DMS 273 (cell line): Measurements from ENCODE around the gene NAPG.
"Not testable (repeated sequence)": the region's sequence is repeated elsewhere in the genome, so short reads cannot be mapped to it uniquely, and the experiment has no call there.

Experiments
- DNase-seq: peaks from one replicate; lab custom pipeline; 2025; ENCODE audit not compliant: unreplicated experiment; lab: John Stamatoyannopoulos, UW

The NAPG gene

DNA sequence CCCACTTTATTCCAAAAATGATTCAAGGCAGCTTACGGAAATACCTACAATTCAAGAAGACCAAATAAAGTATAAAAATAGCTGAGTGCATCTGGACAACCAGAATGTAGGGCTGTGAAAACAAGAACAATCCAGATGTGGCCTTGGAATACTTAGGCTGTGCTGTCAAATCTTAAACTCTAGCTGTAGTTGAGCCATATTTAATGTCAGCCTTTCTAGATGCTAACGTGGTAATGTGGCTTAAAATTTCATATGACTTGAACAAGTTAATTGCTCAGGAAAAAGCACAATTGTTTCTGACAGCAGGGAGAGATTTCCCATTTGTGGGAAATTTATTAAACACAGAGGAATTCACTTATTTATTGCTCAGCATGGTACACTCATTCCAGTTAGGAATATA, 14.6 kb upstream of the NAPG start:
- no peak for DNase-seq

DNA sequence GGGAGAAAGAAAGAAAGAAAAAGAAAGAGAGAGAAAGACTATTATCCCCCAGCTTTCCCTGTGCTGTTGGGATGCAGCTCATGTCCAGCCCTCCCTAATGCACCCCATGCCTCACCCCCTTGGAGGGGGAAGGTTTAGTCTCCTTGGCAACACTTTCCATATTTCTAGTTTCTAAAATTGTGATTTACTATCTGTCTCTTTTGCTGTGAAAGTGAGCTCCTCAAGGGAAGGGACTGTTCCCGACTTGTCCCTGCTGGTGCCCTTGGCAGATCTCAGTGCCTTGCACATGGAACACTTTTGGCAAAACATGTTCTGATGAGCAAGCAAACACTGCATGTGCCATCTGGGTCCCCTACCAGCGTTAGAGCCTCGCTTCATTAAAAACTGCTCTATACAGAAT, 11.7 kb upstream of the NAPG start:
- DNase-seq: peak; percentile 59

DNA sequence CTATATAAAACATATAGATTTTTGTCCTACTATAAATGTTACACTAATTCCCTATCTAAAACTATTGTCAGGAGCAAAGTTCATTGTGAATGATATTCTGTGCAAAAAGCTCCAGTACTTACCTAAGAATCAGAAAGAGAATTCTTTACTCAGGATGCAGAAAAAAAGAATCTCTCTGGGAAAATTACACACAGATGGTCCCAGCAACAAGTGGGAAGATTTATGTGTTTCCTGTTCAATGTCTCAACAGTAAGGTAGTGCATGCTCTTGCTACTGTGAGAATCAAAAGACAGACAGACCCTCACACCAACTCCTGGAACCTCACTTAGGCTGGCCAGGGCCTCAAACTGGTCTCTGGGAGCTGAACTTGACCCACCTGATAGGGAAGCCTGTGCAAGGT, 11.2 kb upstream of the NAPG start:
- DNase-seq: peak; percentile 49

DNA sequence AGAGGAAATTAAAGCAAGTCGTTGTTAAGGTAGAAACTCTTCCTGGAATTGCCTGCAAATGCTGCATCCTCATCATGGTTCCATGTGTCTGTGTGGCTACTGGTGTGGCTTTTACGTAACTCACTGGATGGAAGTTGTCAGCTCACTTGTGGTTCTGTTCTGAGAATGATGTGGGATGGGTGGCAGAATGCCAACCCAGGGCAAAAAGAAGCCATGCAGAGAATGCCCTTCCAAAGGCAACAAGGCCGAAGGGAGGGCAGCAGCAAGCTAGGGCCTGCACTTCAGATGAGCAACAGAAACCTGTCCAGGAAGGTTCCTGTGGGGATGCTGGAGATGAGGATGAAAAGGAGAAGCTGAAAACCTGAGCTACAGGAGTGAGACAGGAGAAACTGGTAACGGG, 10.4 kb upstream of the NAPG start:
- peak; percentile 26 for DNase-seq

DNA sequence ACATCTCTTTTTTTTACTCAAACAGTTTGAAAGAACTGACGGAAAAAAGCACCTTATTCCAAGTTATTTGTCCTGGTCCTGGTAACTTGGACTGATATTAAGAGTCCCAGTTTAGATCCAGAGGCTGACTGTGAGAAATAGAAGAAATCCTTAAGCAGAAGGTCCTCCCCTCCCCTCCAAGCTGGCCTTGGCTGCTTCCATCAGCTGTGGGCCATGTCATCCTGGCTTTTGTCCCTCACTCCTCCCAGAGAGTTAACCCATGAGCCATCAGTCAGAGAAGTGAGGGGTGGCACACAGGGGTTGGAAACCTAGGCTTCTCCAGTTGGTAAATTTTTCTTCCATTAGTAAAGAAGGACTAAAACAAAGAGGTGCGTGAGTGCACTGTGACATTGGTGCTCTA, 9.7 kb upstream of the NAPG start:
- DNase-seq: no peak

DNA sequence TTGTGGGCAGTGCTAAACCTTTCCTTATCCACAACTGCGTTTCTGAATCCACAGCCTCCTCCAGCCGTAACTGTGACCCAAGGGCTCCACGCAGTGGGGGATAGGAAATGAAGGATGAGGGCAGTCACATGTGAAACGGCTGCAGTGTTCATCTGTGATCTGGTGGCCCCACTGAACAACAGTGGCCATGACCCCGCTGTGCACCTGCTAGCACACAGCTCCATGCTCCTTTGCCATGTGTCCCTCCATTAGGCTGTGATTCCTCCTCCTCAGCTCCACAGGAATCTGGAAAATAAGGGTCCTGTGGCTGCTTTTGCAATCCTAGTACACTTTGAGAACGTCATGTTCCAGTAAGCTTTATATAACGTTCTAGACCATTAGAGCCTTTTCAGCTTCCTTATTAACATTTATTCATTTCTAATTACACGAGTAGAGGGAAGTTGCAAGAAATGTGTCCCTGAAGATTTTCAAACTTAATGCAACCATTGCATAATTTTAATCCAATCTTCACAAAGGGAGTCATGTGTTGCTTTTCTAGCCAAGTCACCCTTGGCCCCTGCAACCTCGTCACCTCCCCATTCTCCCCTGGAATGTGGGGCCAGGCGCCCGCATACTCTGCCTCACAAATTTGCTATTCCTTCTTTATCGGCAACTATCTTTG, 7.1 kb upstream of the NAPG start:
- peak; percentile 78 for DNase-seq

DNA sequence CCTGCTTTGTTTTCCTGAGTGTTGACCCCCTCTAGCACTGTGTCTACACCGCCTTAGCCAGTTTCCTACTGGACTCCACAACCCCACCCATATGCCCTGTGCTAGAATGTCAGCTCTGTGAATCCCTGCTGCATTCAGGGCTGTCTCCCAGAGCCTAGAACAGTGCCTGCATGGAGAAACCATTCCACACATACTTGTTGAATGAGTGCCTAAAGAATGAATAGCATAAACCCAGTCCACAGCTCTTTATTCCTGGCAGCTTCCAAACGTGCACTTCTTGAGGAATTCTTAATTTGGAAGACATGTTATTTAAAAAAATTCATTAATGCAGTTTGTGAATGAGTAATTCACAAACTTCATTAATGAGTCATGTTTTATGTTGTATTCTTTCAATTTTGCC, 6.5 kb upstream of the NAPG start:
- no peak for DNase-seq

DNA sequence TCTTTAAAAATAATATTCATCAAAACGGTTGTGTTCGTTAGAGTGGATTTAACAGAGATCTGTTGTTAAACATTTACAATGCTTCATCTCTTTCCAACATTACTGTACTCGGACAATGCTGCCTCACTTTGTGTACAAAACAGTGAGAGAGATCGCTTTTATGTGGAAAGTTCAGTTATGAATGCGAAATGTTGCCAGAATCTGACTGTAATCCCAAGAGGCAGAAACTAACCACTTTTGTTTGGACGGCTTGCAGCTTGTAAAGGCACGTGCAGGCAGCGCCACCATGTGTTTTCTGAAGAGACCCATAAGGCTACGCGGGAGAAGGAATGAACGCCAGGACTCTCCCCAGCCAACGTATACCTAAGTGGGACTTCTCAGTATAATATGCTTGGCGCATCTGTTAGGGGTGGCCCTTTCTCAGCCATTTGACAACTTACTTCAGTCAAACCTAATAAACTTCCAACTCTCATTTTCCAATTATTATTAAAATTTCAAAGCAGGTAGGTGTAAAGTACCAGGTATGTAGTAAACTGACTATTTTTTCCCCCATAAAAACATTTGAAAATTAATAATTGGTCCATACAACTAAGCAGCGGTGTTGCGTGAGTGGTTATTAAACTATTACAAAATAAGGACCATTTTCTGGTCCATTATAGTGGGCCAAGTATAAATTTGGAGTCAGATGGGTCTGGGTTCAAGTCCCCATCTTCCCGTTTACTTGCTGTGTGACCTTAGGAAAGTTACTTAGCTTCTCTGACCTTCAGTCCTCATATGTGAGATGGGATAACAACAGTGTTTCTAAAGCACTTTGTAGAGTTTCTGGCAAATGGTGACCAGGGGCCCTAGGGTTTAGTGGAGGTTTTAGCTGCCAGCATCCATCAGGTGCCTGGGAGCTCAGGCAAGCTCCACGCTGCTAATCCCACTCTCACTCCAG, 5.6 kb upstream of the NAPG start:
- peak; percentile 95 for DNase-seq

DNA sequence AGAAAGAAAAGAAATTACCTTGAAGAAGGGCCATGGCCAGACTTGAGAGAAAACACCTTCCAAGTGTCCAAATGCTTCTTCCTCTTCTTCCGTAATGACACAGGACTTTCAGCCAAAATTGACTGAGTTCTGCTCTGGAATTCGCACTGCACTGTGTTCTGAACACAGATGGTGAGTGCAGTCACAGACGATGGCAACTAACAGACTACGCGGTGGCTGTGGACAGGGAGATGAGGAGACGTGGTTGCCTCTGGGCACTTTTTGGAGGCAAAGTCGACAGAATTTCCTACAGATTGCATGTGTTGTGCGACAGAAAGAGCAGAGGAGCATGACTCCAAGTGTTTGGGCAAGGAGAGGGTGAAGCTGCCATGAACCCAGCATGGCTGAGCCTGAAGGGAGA, 4.3 kb upstream of the NAPG start:
- no peak for DNase-seq

DNA sequence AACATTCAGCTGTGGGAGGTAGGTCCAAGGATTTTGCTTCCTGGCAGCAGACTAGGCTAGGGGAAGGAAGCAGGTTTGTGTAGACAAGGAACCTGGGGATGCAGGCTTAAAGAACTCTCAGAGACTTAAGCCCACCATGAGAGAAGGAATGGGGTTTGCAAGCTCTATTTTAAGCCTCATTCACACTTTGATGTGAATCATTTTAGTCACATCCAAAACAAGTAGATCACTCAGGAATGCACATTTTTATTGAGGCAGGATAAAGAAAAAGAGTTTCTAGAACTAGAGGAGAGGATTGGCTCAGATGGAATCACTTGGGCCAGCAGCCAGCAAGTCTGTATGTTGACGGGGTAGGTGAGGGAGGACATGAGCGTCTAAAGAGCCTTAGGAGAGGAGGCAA, 3.3 kb upstream of the NAPG start:
- no peak for DNase-seq

DNA sequence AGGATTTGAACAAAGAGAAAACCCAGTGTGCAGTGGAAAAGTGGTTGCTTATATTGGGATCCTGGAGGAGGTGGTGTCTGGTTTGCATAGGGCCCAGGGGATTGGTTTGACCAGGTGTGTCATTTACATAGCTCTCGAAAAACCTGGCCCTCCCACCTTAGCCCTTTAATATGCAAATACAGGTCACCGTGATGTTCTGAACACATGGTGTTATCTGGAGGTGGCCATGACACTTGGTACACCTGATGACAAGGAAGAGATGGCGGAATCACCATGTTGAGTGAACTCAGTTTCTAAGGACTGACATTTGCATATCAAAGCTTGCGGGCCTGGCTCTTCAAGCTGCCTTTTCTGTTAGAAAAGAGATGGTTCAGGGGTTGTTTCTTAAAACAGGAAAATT, 2.3 kb upstream of the NAPG start:
- no peak for DNase-seq

DNA sequence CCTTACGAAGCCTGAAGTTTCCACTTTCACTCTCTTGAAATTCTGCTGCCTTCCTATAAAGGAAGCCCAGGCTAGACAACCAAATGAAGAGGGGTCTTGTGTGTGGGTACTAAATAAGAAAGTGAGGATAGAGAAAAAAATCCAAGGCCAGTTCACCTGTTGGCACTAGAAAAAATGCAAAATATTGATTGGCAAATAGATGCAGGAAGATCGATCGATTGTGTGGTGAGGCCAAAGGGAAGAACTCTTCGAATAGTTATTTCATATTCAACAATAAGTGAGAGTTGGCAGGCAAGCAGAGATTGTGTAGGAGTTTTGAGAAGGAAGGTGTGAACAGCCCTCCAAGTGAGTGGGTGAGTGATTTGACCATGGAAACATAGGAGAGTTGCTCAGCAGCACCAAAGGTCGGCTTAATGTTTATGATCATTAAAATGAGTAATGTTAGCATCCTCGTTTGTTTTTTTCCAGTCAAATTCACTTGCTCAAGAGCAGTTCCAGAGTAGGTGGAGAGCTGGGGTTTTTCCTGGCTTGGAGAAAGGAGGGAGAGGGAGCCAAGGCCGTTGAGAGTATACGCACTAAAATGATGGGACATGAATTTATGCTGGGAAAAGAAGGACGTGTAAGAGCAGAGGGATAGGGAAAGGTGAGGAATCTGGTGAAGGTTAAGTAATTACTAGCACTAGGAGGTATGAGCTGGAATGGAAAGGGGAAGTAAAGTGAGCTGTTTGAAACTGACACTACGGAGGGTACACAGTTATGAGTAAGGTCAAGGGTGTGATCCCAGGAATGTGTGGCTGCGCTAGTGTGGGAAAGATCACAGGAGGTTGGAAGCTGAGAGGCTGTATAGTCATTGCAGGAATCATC, 1.1 kb upstream of the NAPG start:
- DNase-seq: no peak

DNA sequence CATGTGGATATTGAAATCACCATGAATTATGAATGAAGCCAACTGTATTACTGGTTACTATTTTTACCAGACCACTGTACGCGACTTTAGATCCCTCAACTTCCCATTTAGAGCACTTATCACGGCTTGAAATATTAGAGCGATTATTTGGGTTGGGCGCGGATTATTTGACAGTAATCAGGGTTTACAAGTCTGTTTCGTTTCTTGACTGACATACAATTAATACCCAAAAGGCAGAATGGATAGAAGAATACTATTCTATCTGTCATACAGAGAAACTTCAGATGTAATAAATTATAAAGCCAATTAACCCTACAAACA, 496 bp upstream of the NAPG start:
- no peak for DNase-seq

DNA sequence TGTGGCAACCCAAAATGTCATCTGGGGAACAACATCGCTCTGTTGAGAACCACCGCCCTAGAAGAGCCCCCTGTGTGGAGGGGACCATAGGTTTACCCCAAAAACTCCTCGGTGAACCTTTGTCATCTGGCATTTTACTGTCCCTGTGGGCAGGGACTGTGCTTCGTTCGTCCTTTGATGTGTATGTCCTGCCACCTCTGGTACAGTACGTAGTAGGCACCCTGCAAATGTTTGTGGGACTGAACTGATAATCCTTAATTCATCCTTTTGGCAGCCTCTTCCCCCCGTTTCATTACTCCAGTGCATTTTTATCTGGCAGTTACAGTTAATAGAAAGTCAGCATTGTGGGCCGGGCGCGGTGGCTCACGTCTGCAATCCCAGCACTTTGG, 728 bp downstream of the NAPG start:
- no peak for DNase-seq

DNA sequence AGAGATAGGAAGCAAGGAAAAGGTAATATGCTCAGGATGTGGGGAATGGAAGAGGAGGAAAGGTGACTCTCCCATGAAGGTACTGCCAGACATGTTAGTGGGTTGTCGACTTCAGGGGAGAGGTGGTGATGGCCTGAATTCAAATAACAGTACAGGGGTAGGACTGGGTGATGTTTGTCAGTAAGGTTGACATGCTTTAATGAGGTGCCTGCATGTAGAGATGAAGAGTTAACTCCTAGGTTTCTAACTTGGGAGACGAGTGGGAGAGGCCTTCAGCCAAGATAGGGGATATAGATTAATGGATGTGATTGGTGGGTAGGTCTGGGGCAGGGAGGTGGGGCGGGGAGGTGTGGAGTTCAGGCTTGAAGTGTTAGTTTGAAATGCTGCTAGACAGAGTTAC, 2.6 kb downstream of the NAPG start:
- DNase-seq: no peak

DNA sequence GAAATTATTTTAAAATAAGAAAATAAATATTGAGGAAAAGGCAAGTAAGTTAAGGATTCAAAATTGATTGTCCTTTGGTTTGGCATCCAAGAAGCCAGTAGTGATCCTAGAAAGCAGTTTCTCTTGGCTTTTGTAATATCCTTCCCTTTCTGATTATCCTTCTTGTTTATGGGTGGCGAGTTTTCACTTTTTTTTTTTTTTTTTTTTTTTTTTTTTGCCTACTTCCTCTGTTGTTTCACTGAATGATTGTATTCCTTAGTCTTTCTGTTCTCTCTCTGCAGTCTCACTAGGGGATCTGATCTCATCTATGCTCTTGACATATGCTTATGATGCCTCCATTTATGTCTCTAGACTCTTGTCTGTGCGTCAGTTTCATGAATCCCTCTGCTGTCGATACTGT, 4.2 kb downstream of the NAPG start:
- no peak for DNase-seq

DNA sequence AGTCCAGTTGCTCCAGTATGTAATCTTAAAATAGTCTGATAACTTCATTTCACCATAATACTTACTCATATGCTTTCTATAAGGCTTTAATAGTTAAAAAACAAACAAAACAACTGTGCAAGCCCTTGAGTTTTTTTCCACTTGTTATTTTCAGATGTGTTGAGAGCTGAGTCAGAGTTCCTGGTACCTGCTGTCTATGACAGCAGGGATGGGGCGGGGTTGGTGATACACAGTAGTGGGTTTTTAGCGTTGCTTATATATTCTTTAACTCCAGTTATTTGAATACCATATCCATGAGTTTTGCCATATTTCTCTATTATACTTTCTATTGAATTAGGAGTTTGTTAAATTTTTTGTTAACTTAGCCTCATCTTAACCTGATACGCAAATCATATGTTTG, 5.0 kb downstream of the NAPG start:
- DNase-seq: no peak

DNA sequence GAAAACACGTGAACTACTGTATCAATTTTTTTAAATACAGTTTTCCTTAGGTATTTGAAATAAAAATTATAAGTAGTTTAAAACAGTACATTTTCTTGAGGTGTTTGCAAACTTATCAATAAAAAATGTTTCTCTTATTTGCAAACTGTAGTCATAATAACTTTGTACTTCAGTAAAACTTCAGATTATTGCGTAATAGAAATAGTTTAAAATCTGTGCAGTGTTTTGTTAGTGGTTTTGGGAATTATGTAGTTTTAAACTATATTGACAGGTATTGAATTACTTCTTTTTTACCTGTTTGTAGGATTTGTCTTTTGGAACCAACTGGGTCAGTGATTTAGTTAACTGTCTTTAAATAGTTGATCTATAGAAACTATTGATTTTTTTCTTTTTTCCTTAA, 7.3 kb downstream of the NAPG start:
- DNase-seq: no peak

DNA sequence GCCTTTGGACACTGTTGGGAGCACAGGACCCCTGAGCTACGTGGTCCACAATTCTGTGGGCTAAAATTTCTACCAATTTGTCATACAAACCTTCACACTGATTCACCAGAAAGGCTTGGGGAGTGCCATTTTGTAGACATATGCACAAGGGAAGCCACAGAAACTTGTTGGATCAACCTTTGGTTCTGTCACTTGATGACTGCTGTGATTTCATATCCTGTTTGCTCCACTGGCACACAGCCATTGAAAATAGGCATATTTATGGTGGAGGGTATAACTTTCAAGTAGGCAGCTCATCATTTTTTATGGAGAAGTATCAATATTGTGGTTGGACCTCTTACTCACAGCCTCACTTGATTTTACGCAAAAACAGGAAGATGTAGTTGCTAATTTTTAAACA, 10.5 kb downstream of the NAPG start:
- DNase-seq: no peak

DNA sequence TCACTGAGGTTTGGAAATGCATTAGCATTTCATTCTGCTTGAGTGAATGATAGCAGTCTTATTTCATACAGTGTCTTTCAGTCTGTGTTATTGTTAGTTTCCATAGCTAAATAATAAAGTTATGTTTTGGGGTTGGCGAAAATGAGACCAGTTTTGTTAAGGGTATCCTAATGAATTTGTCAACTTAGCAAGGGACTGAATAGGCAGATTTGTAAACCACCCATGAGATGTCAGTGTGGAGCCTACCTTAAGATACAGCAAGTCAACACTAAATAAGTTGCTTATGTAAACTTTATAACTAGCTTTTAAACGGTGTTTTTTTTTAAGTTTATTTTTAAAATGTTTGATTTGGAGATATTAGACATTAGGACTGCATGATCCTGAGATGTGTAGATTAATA, 11.9 kb downstream of the NAPG start:
- no peak for DNase-seq

DNA sequence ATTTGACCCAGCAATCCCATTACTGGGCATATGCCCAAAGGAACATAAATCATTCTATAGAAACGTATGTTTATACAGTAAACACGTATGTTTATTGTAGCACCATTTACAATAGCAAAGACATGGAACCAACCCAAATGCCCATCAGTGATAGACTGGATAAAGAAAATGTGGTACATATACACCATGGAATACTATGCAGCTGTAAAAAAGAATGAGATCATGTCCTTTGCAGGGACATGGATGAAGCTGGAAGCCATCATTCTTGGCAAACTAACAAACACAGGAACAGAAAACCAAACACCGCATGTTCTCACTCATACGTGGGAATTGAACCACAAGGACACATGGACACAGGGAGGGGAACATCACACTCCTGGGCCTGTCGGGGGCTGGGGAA, 13.3 kb downstream of the NAPG start:
- DNase-seq: not testable (repeated sequence)

DNA sequence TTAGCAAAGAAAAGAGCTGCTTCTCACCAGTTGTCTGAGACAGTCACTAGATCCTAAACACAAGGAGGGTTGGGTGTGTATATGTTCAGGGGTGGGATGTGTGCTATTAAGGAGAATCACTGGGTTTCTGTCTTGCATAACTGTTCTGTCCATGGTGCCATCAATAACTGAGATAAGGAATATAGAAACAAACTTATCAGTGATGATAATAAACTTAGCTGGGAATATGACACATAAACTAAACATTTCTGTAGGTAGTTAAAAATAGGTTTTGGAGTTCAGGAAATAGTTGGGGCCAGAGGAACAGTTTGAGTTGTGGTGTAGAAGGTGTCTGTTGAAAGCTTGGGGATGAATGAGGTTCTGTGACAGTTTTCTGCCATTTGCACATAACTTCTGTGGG, 17.4 kb downstream of the NAPG start:
- DNase-seq: no peak
